ENCODE data around the gene MOSPD3. TPM values are rescaled to one million over a fixed set of nuclear protein-coding genes. Genes with fewer than 3 reads are reported as not detected.

Gene MOSPD3
- polyA plus RNA-seq, 1 of the 3 experiments (the other 2 are of a cell fraction): 61.7 TPM

GRCh38 chr7:100612730-100613390 lies 520 bp downstream of the MOSPD3 start:
- H3K36me3 ChIP-seq (replicated peaks in 1 of 2; ENCODE audit: control insufficient read depth in 1 of 2, insufficient read depth in 2 of 2, low read length in 1 of 2): peaks cover 3 to 8% of the 10 kb centered on the region in 2 experiments
- H3F3A ChIP-seq (replicated peaks; ENCODE audit: insufficient read depth): peaks cover 36% of the 10 kb centered on the region
- no peaks in the 10 kb centered on the region for H3K9me2 ChIP-seq
- POLR2A ChIA-PET: interaction anchor here (0.8 to 2.6 kb wide), 16 partner anchors 10 to 184 kb away, joined by 3 to 39 read pairs (median 8); partner anchors contain the start of genes ACTL6B, FBXO24, GIGYF1 and GNB2
- H2AFZ ChIP-seq (ENCODE audit: low read depth): peak overlapping the region; percentile 70
- WGBS (ENCODE audit: low lambda C conversion rate): 5% methylated on average over 27 of the region's 29 CpGs
- H3K9ac ChIP-seq: peak overlapping the region; percentile 69
- H3K4me3 ChIP-seq (ENCODE audit: low read depth in 2 of 2, low read length in 1 of 2): peak overlapping the region; percentile 67 to 80
- DNase-seq: peak; percentile 75
- no peaks in the 10 kb centered on the region for H4K20me1 ChIP-seq (ENCODE audit: insufficient read depth)
- H3K27ac ChIP-seq (ENCODE audit: low read depth in 2 of 2, low read length in 1 of 2): peak overlapping the region in 1 of 2 experiments; percentile 43; a peak in 1 of 4 replicates
- CTCF ChIA-PET: interaction anchor here (0.7 to 9.1 kb wide), 33 partner anchors 9 to 239 kb away, joined by 3 to 119 read pairs (median 4); partner anchors contain the start of genes ACTL6B, EPHB4, EPO and GIGYF1
- TF ChIP-seq SMC3 (IDR thresholded peaks at IDR 0.05; ENCODE audit: low read depth, low read length) (peak; percentile 30; the same call in 1 of the 2 replicates), RAD21 (IDR thresholded peaks at IDR 0.05; ENCODE audit: low read length) (peak; percentile 60), FOXM1 (IDR thresholded peaks at IDR 0.05; ENCODE audit: low read depth) (no peak), EZH2phosphoT487 (IDR thresholded peaks at IDR 0.05; ENCODE audit: borderline replicate concordance, low read depth) (no peak), CHD2 (IDR thresholded peaks at IDR 0.05; ENCODE audit: low read length, partially characterized antibody) (no peak), POLR2AphosphoS5 (IDR thresholded peaks at IDR 0.05; ENCODE audit: low read depth, low read length) (no peak), ELF1 (IDR thresholded peaks at IDR 0.05) (no peak), MXI1 (IDR thresholded peaks at IDR 0.05; ENCODE audit: low read depth, low read length) (peak; percentile 62), MEF2A (IDR thresholded peaks at IDR 0.05; ENCODE audit: borderline replicate concordance, low read depth) (no peak), JUND (IDR thresholded peaks at IDR 0.05) (no peak), NRF1 (IDR thresholded peaks at IDR 0.05; ENCODE audit: low read depth, low read length) (no peak)
- TF ChIP-seq, protein P1, sequence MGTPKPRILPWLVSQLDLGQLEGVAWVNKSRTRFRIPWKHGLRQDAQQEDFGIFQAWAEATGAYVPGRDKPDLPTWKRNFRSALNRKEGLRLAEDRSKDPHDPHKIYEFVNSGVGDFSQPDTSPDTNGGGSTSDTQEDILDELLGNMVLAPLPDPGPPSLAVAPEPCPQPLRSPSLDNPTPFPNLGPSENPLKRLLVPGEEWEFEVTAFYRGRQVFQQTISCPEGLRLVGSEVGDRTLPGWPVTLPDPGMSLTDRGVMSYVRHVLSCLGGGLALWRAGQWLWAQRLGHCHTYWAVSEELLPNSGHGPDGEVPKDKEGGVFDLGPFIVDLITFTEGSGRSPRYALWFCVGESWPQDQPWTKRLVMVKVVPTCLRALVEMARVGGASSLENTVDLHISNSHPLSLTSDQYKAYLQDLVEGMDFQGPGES (IDR thresholded peaks at IDR 0.05; ENCODE audit: low read depth, low read length): no peak
- TF ChIP-seq, protein P2, sequence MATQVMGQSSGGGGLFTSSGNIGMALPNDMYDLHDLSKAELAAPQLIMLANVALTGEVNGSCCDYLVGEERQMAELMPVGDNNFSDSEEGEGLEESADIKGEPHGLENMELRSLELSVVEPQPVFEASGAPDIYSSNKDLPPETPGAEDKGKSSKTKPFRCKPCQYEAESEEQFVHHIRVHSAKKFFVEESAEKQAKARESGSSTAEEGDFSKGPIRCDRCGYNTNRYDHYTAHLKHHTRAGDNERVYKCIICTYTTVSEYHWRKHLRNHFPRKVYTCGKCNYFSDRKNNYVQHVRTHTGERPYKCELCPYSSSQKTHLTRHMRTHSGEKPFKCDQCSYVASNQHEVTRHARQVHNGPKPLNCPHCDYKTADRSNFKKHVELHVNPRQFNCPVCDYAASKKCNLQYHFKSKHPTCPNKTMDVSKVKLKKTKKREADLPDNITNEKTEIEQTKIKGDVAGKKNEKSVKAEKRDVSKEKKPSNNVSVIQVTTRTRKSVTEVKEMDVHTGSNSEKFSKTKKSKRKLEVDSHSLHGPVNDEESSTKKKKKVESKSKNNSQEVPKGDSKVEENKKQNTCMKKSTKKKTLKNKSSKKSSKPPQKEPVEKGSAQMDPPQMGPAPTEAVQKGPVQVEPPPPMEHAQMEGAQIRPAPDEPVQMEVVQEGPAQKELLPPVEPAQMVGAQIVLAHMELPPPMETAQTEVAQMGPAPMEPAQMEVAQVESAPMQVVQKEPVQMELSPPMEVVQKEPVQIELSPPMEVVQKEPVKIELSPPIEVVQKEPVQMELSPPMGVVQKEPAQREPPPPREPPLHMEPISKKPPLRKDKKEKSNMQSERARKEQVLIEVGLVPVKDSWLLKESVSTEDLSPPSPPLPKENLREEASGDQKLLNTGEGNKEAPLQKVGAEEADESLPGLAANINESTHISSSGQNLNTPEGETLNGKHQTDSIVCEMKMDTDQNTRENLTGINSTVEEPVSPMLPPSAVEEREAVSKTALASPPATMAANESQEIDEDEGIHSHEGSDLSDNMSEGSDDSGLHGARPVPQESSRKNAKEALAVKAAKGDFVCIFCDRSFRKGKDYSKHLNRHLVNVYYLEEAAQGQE (IDR thresholded peaks at IDR 0.05; ENCODE audit: low read depth, low read length): no peak
- TF ChIP-seq, protein P3, sequence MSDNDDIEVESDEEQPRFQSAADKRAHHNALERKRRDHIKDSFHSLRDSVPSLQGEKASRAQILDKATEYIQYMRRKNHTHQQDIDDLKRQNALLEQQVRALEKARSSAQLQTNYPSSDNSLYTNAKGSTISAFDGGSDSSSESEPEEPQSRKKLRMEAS (IDR thresholded peaks at IDR 0.05; ENCODE audit: low read depth): peak; percentile 17; the same call in 1 of the 2 replicates
- TF ChIP-seq, protein P4, sequence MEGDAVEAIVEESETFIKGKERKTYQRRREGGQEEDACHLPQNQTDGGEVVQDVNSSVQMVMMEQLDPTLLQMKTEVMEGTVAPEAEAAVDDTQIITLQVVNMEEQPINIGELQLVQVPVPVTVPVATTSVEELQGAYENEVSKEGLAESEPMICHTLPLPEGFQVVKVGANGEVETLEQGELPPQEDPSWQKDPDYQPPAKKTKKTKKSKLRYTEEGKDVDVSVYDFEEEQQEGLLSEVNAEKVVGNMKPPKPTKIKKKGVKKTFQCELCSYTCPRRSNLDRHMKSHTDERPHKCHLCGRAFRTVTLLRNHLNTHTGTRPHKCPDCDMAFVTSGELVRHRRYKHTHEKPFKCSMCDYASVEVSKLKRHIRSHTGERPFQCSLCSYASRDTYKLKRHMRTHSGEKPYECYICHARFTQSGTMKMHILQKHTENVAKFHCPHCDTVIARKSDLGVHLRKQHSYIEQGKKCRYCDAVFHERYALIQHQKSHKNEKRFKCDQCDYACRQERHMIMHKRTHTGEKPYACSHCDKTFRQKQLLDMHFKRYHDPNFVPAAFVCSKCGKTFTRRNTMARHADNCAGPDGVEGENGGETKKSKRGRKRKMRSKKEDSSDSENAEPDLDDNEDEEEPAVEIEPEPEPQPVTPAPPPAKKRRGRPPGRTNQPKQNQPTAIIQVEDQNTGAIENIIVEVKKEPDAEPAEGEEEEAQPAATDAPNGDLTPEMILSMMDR (IDR thresholded peaks at IDR 0.05): peak; percentile 39
- peaks cover 0 to 8% of the 10 kb centered on the region in 2 experiments; a peak in 1 of 4 replicates for H3K4me1 ChIP-seq (ENCODE audit: control insufficient read depth in 1 of 2, insufficient read depth in 2 of 2, low read depth in 1 of 2, low read length in 1 of 2)
- H3K27me3 ChIP-seq (ENCODE audit: insufficient read depth): no peaks in the 10 kb centered on the region
- peaks cover 6% of the 10 kb centered on the region; the same call in 1 of the 2 replicates for H3K79me2 ChIP-seq (ENCODE audit: insufficient read depth)
- peak overlapping the region; percentile 100 for H3K4me2 ChIP-seq
- no peaks in the 10 kb centered on the region for H3K9me3 ChIP-seq

Data from SK-N-SH (cell line).